ENCODE results near the gene TFR2. TPM values are rescaled to one million over a fixed set of nuclear protein-coding genes. Genes with fewer than 3 reads are reported as not detected.

The TFR2 gene
- total RNA-seq, 1 experiment from 2014 or later = 11.8 TPM

- POLR2A ChIA-PET = no interaction called here
- ATAC-seq (no peak), DNase-seq (ENCODE audit: low read depth, low spot score) (no peak)
- Histone ChIP-seq H3K27ac (ENCODE audit: low read depth, low read length) (no peak overlapping the region), H2AFZ (ENCODE audit: low read depth, low read length, poor library complexity, severe bottlenecking) (no peak overlapping the region), H3K4me2 (ENCODE audit: low read length) (no peak overlapping the region), H3K27me3 (ENCODE audit: insufficient read depth, low read length) (no peaks in the 10 kb centered on the region), H3K36me3 (ENCODE audit: control insufficient read depth in 1 of 2, insufficient read depth in 2 of 2, low read length in 2 of 2) (peaks cover 25 to 42% of the 10 kb centered on the region in 2 experiments; a peak in 3 of 4 replicates), H4K20me1 (ENCODE audit: insufficient read depth) (no peaks in the 10 kb centered on the region), H3K4me3 (replicated peaks in 1 of 2; ENCODE audit: low read depth in 1 of 2, low read length in 2 of 2) (no peak overlapping the region), H3K79me2 (ENCODE audit: insufficient read depth, low read length) (peaks cover 29% of the 10 kb centered on the region), H3K4me1 (ENCODE audit: control insufficient read depth in 1 of 2, insufficient read depth in 2 of 2, low read length in 2 of 2) (0 out of 4 replicates have a peak, but pooled peaks cover 0 to 1% of the 10 kb centered on the region in 2 experiments), H3K9ac (ENCODE audit: low read length) (no peak overlapping the region), H3K9me3 (ENCODE audit: control insufficient read depth in 1 of 2, insufficient read depth in 1 of 2, low read depth in 1 of 2, low read length in 2 of 2) (no peaks in the 10 kb centered on the region), H3K9me2 (ENCODE audit: insufficient read depth) (no peaks in the 10 kb centered on the region)
- CTCF ChIA-PET = no interaction called here
- TF ChIP-seq SIN3A (IDR thresholded peaks at IDR 0.05; ENCODE audit: low read depth) (no peak), CBX3 (IDR thresholded peaks at IDR 0.05; ENCODE audit: low read depth) (no peak), TCF7L2 (IDR thresholded peaks at IDR 0.05; ENCODE audit: borderline replicate concordance, extremely low read depth, insufficient read depth, insufficient read length) (no peak), REST (IDR thresholded peaks at IDR 0.05; ENCODE audit: low read depth) (no peak), ATF3 (IDR thresholded peaks at IDR 0.05) (no peak), YY1 (IDR thresholded peaks at IDR 0.05; ENCODE audit: extremely low read depth, insufficient replicate concordance, low read depth, low read length) (no peak), MAX (IDR thresholded peaks at IDR 0.05) (no peak), ELF1 (IDR thresholded peaks at IDR 0.05; ENCODE audit: borderline replicate concordance, low read depth) (no peak)
- BruUV-seq (replicated peaks) = no TSS peak
- intact Hi-C loops (cut with micrococcal nuclease) = no loop called here
- RAD21 ChIA-PET (ENCODE audit: low non-redundant PET in 1 of 2, low total read pairs in 2 of 2, uncharacterized antibody in 2 of 2, unreplicated experiment in 2 of 2) = no interaction called here
These were observed 43.8 kb upstream of the TFR2 start for GRCh38 chr7:100685049-100685605.

Data from HCT116 (cell line).